Cardiac septum (tissue), 1 donor: ENCODE measurements around the gene HOXC12. TPM values are rescaled to one million over a fixed set of nuclear protein-coding genes. Genes with fewer than 3 reads are reported as not detected.

Source experiments
- DNase-seq: peaks from one replicate; pipeline ENCODE4 v3.0.0-alpha.2; 2020; ENCODE audit warnings: low spot score
- intact Hi-C: fragments of 100-400 bp; cut with DNase I; formaldehyde crosslinking; loops from one replicate; pipeline ENCODE4 v1.14.0; 2022
- total RNA-seq: library from RNA; stranded (reverse); fragmentation: NEBNext Ultra II Directional; extraction: Animal tissue kit (Norgen Biotek cat#: 25700); gene quantifications from one replicate; pipeline ENCODE4 v1.2.1, GENCODE V29; 2021
- donor health status: DM: no; HTN: no; CAD: no.

Gene HOXC12
- total RNA-seq, 1 donor from 2014 or later: not detected

DNA sequence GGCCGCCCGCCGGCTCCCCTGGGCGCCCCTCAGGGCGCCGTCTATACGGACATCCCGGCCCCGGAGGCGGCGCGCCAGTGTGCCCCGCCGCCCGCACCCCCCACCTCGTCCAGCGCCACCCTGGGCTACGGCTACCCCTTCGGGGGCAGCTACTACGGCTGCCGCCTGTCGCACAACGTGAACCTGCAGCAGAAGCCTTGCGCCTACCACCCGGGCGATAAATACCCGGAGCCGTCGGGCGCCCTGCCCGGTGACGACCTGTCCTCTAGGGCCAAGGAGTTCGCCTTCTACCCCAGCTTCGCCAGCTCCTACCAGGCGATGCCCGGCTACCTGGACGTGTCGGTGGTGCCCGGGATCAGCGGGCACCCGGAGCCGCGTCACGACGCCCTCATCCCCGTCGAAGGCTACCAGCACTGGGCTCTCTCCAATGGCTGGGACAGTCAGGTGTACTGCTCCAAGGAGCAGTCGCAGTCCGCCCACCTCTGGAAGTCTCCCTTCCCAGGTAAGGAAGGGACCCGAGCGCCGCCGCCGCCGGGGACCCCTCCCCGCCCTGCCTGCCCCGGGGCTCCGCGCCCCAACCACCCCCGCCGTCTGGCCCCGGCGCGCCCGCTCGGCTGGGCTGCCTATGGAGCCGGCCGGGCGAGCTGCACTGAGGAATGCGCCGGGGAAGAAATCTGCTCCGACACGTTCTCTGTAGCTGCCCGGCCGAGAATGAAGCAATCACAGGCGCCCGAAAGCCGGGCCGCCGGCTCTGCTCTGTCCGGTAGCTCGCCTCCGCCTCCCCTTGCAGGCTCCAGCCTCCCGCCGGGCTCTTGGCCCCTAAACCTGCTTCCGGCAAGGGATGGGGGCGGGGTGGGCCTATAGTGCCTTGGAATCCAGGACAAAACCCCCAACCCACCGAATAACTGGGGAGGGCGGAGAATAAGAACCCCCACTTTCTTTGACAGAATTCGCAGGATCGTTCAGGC, 15.3 kb upstream of the HOXC12 start:
- DNase-seq: no peak
- intact Hi-C loops: no loop called here

DNA sequence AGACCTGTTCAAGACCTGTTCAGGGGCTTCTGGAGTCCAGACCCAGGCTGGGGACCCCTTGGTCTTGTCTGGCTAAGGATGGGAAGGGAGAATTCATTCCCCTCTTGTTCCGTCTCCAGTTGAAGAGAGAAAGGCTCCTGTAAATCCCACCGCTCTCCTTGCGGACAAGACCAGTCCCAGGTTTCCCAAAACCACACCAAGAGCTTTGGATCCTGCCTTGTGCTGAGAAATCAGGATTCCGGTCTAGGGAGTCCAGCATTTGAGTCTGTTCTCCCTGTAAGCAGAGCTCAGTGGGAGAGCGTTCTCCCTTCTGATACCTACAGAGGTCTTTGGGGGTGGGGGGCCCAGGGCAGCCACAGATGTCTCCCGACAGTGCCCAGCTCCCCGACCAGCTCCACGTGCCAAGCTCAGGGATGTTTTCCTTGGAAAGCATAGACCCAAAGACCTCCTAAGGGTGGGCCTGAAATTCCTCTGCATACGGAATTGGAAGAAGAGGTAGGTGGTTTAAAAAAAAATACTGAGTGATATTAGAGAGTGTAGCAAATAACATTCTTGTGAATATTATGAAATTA, 14.2 kb upstream of the HOXC12 start:
- intact Hi-C loops: no loop called here
- no peak for DNase-seq

DNA sequence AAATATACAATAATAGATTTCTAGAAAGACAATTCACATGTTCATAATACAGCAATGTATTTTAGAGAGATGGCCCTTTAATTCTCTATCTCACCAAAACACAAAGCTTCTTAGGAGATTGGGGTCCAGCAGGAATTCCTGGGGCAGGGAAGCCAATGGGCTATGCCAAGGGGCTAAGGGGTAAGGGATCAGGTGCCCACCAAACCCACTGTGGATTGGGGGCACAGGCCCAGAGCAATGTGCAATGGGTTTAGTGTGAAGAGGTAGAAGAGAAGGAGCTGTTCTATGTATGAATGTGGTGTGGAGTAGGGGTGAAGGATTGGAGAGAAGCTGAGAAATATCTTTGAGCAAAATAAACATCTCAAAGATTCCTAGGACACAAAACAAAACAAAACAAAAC, 13.5 kb upstream of the HOXC12 start:
- intact Hi-C loops: no loop called here
- DNase-seq: no peak

DNA sequence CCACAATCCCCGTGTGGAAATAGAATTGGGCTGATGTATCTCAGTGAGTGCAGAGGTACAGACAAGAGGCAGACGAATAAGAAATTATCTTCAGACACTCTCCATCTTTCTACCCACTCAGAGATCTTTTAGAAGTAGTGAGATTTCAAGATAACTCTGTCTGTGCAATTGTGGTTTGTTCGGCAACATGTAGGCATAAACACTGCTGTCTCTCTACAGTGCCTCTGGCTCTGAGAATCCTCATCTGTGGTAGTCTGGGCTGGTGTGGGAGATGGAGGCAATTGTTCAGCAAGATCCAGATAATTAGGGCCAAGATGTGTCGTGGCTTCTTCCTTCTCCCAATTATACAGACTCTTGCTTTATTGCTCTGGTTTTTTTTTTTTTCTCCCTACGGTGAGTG, 13.0 kb upstream of the HOXC12 start:
- DNase-seq: no peak
- intact Hi-C loops: no loop called here

DNA sequence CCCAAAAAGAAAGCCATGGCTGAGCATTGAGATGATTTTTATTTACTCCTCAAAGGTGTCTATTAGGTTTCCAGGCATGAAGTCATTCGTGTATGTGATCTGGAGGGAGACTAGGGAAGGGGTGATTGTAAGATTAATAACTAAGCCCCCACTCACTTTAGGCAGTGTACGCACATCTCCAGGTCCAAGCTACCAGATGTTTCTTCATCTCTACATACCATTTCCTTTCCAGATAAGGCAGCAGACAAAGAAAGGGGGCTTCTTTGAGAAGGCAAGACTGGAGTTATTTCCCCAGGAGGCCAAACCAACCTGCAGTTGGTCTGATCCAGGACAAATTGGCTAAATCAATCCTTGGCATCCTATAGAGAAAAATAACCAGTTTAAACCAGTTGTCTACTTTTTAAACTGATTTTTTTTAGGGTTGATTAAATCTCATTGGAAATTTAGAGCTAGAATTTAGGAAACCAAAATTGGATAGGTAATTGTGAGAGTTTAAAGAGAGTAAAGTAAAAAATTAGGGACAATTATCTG, 12.2 kb upstream of the HOXC12 start:
- intact Hi-C loops: no loop called here
- DNase-seq: no peak

DNA sequence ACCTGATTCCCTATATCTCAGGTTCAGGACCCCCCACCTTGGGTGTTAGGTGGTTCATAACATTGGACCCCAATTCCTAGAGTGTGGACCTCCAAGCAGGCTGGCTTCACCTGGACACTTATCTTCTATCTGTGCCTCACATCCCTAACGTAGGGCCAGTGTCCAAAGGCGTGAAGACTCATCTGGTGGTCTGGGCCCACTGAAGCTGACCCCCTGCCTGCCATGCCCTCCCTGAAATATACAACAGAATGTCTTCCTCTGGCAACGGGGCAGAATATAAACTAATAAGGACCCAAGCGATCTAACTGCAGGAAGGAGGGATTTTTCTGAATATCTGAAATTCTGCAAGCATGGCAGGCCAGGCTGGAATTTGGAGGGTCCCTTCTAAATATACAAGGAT, 10.5 kb upstream of the HOXC12 start:
- no peak for DNase-seq
- intact Hi-C loops: no loop called here

DNA sequence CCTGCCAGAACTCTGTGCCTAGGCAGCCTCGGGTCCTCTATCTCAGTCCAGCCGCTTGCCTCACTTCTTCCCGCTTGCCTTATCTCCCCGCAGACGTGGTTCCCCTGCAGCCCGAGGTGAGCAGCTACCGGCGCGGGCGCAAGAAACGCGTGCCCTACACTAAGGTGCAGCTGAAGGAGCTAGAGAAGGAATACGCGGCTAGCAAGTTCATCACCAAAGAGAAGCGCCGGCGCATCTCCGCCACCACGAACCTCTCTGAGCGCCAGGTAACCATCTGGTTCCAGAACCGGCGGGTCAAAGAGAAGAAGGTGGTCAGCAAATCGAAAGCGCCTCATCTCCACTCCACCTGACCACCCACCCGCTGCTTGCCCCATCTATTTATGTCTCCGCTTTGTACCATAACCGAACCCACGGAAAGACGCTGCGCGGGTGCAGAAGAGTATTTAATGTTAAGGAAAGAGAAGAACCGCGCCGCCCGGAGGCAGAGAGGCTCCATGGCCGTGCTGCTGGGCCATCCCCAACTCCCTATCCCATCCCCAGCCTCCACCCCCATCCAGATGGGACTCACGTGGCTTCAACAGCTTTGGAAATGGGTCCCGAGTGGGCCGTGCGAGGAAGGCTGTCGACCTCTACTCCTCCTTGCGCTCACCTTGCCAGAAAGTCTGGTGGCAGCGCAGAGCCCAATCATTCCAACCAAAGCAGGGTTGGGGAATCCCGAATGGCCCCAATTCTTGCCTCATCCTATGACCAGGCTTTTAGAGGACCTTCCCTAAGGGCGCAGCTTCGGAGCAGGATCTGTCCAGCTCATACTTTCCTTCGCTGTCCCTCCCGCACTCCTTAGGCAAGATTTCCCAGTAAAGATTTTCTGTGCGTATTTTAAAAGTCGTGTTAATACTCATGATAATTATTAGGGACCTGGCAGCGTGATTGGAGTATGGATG, 9.5 kb upstream of the HOXC12 start:
- intact Hi-C loops: no loop called here
- DNase-seq: no peak

DNA sequence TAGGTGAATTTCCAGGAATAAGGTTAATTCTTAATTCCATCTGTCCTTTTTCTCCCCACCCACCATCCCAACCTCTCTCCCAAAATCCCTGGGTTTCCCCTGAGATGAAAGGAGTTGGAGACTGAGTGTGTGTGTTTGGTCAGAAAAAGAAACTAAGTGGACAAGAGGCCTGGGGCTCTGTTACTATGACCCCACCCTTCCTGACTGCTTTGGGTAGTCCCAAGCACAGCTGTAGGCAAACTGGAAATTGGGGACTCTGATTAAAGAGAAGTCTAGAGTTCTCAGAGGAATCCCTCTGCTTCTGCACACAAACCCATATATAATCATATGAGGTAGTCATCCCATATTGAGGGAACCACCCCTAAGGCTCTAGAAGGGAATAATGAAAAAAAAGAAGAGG, 7.0 kb upstream of the HOXC12 start:
- DNase-seq: no peak
- intact Hi-C loops: no loop called here

DNA sequence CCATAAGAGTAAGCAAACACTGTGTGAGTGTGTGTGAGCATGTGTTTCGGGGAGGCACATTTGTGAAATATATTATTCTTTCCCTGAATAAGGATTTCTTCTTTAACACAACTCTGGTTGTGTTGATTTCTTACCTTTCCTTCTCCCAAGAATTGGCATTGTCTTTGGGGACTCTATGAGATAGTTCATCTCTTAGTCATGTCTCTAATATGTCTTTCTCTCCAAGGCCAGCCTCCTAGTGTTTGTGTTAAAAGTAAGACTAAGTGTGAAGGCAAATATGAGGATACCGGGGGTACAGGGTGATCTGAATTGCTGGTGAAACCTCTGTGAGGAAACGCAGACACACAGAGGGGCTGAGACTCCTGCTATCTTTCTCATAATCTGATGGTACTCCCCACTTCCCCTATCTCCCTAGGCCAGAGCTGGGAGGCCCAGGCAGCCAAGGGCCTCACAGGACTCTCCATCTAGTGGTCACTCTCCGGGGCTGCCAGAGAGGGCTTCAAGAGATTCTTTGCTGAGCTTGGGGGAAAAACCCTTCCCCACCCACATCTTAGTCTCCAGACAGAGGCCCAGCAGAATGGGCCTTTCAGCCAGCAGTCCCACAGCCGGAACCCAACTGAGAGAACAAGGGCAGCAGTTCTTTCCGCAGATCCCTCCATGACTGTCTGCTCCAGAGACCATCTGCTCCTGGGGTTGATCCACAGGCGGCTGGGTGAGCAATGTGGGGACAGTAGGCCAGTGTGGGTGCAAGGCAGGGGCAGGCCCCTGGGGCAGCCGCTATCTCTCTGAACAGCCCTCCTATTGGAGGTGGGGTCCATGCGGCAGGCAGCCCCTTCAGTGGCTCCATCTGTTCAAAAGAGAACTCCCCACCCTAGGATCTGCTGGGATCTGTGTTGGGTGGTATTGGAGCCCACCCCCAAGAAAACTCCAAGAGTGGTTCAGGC, 5.8 kb upstream of the HOXC12 start:
- intact Hi-C loops: no loop called here
- DNase-seq: no peak

DNA sequence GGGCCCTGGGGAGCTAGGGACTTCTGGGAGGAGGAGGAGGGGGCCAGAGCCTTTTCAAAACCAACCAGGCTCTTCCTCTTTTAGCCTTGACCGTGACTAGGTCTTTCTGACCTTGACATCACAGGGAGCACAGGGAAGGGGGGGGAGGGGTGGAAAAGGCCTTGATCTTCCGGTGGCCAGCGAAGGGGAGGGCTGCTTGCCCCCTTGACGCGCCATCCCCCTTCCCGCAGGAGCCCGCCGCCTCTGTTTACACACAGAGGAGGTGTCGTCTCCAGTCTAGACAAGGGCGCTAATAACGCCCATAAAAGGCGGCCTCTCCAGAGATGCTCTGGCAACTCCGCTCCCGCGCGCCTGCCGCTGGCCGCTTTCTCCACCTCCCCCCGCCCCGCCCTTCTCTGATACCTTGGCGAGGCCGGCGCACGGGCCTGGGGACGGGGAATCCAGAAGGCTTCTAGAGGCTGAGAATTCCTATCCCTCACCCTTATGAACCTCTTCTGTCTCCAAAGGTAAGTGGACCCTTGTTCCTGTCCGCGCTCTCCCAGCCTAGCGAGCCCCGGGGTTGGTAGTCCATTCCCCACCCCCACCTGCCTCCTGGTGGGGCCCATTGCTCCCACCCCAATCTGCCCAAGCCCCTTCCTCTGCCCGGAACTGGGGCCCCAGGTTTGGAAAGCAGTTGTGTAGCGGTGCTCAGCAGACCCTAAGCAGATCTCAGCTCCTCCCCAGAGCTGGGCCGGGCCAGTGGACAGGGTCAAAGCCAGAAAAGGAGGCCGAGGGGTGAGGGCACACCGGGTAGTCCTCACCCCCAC, 4.9 kb upstream of the HOXC12 start:
- no peak for DNase-seq
- intact Hi-C loops: no loop called here

DNA sequence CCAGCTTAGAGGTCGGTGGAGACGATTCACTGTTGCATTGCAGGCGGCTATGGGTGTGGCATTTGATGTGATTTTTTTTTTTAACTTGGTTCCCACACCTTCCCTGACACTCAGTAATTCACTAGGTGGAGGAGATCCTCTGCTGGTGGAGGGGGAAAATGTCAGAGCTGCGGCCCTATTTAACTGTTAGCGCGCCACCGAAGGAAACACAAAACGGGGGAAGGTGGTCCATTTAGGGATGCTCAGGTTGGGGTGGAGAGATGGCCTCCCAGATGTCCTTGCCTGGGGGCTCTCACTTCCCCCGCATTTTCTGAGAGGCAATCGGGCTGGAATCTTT, 4.3 kb upstream of the HOXC12 start:
- DNase-seq: no peak
- intact Hi-C loops: no loop called here

DNA sequence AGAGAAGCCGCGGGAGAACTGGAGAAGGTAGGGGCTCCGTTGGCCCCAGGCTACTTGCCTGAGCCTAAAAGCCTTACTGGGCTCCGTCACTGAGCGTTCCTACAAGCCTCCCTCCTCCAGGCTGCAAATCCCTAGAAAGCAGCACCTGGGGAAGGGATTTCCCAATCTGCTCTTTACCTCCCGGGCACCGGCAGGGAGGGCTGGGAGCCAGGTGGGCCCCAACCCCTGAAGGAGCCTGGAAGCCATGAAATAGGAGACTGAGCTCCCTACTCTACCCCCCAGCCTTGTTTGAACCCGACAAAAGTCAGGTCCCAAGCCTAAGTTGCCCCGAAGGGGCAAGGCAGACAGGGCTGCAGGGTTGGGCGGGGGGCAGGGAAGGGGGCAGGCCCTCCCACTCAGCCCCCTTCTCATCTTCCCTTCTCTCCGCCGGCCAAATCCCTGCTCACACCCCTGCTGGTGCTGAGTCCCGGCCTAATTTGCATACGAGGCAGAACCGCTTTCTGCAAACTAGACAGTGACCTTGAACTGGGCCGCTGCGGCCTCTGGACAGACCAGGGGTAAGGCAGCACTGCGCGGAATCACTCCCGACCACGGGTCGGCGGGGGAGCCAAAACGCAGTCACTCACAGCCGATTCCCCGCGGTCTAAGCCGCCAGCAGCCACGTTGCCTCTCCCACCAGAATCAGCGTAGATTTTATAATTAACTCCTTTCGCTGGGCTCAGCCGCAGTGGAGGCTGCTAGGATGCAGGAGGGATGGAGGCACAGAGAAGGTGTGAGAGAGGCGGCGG, 3.7 kb upstream of the HOXC12 start:
- no peak for DNase-seq
- intact Hi-C loops: no loop called here

DNA sequence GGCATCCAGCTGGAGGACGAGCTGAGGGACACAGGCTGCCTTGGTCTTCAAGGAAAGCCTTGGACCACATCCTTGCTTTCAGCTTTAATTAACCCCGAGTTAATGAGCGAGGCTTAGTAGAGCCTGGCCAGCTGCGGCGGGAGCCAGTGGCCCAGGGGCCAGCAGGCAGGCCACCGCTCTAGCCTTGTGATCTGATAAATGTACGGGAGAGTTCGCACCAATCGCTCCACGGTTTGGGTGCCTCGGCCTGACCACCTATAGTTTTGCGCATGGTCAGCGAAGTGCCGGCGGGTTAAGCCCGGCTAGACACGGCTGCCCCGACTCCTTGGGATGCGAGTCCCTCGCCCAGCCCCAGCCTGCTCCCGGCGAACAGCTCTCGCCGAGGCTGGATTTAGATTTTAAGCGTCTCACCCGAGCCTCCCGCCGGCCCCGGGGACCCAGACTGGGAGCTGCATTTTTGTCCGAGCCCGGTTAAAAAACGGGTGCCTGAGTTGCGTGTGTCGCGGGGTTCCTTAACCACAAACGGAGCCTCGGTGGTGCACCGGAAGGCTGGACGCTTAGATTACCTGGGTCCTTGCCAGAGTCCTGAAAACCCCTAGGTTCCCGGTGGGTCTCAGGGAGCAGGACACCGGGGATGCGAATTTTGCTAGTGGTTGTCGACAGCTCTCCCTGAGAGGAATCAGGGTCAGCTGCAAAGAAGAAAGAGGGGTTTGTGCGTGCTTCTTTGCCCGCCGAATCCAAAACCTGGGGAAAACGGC, 2.9 kb upstream of the HOXC12 start:
- intact Hi-C loops: no loop called here

DNA sequence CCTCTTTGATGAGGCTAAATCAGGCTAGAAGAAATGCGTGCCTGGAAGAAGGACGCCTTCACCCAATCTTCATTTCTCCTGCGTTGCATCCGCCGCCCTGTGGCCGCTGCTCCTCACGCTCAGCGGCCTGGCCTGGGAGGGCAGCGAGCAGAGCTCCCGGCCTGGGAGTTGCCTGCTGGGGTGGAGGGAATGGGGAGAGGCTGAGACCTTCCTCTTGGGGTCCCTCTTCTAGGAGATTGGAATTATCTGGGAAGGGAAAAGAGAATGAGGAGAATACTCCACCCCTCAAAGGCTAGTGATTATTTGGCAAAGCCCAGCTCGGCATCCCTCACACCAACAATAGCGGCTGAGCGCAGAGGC, 2.4 kb upstream of the HOXC12 start:
- no peak for DNase-seq
- intact Hi-C loops: no loop called here

More for the DNA sequence above, 2.9 kb upstream of the HOXC12 start:
- DNase-seq: no peak

DNA sequence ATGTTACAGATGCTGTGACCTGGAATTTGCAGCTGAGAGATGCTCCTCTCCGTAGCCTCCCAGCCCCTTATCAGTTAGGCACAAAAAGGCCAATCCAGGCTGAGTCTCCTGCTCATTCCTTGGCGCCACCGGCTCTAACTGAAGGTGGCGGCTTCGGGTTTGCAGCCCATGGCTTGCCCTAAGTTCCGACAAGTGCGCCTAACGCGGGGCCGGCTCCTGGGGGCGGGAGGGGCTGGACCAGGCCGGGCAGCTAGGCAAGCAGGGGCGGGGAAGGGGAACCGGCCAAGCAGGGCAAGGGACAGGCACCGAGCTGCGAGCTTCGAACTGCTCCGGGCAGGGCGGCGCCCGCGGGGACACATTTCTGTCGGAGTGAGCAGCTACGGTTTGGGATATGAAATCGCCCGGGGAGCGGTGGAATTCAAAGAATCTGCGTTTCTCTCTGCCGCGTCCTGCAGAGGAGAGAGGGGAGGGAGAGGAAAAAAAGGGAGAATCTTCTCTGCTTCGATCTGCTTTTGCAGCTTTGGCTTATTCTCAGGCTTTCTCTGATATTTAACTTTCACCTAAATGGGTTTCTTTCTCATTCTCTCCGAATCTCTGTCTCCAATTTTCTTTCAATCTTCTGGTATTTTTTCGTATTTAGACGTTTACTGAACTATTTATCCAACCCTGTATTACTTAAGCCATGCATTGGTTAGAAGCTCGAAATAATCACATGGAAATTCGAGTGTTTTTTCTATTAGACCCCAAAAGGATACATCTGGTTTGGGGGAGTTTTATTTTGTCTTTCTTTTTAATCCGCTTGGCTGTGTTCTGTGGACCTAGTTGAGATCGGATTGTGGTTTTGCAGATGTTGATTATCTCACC, 1.6 kb upstream of the HOXC12 start:
- no peak for DNase-seq
- intact Hi-C loops: no loop called here
